ENCODE results near the gene CEP112. TPM values are rescaled to one million over a fixed set of nuclear protein-coding genes. Genes with fewer than 3 reads are reported as not detected.

Gene CEP112
- total RNA-seq, 1 experiment from 2014 or later: 5.4 TPM

DNA sequence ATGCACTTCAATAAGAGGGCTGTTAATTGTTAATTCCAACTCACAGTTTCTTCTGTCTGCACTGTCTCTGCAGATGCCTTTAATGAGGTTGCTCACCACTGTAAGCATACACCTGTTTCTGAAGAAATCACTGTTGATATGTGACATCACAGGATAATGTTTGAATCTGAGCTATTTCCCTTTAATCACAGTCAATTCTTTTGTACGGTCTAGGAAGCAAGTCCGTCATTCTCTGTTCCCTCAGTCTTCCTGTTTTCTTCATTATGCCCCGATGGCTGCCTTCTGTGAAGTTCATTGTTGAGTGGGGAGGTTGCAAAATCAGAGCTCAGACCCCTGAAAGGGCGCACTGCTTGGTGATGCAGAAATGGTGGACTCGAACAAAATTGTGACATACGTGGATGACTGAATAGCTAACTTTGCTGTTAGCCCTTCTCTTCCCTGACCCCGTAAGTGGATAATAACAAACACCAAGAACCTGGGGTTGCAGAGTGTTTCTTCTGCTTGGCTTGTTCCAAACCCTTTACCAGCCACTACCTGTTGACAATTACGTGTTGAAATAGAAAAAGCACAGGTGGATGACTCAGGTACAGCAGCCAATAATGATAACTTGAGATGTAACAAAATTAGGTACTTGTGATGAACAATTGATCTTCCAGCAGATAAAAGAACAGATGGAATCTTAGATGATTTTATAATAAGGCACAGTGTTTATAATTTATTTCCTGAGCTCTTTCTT lies 558.6 kb downstream of the CEP112 start:
- no TSS peak for BruUV-seq (replicated peaks)
- intact Hi-C loops (cut with micrococcal nuclease; ENCODE audit: unreplicated experiment): no loop called here
- Mint-ChIP-seq H3K4me1 (ENCODE audit: low read depth, unreplicated experiment) (peaks cover 4% of the 10 kb centered on the region), H3K9me3 (ENCODE audit: low read depth, unreplicated experiment) (peaks cover 3% of the 10 kb centered on the region), H3K4me3 (ENCODE audit: low read depth, unreplicated experiment) (no peak overlapping the region), H3K27ac (ENCODE audit: unreplicated experiment) (no peak overlapping the region), H3K36me3 (ENCODE audit: insufficient read depth, unreplicated experiment) (no peaks in the 10 kb centered on the region), H3K27me3 (ENCODE audit: unreplicated experiment) (no peaks in the 10 kb centered on the region)
- CTCF ChIA-PET: no interaction called here
- no peak for DNase-seq
- TF ChIP-seq, protein P1, sequence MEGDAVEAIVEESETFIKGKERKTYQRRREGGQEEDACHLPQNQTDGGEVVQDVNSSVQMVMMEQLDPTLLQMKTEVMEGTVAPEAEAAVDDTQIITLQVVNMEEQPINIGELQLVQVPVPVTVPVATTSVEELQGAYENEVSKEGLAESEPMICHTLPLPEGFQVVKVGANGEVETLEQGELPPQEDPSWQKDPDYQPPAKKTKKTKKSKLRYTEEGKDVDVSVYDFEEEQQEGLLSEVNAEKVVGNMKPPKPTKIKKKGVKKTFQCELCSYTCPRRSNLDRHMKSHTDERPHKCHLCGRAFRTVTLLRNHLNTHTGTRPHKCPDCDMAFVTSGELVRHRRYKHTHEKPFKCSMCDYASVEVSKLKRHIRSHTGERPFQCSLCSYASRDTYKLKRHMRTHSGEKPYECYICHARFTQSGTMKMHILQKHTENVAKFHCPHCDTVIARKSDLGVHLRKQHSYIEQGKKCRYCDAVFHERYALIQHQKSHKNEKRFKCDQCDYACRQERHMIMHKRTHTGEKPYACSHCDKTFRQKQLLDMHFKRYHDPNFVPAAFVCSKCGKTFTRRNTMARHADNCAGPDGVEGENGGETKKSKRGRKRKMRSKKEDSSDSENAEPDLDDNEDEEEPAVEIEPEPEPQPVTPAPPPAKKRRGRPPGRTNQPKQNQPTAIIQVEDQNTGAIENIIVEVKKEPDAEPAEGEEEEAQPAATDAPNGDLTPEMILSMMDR (IDR thresholded peaks at IDR 0.05; ENCODE audit: unreplicated experiment): no peak

DNA sequence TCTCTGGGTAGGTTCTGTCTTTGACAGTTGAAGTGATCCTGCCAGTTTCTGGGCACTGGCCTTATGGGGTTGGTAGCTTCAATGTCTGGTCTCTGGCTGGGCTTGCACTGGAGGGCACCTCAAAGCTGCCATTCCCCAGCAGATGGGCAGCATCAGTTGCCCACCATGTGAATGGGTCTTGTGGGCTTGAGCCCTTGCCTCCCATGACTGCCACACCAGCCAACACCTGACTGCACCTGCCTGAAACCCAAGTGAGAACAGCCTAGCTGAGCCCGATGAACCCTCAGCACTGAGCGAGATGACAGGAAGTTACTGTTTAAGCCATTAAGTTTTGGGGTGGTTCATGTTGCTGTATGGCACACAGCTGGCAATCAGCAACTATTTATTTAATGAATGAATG lies 561.4 kb downstream of the CEP112 start:
- intact Hi-C loops (cut with micrococcal nuclease; ENCODE audit: unreplicated experiment): no loop called here
- no TSS peak for BruUV-seq (replicated peaks)
- Mint-ChIP-seq H3K4me1 (ENCODE audit: low read depth, unreplicated experiment) (peaks cover 9% of the 10 kb centered on the region), H3K27ac (ENCODE audit: unreplicated experiment) (no peak overlapping the region), H3K4me3 (ENCODE audit: low read depth, unreplicated experiment) (no peak overlapping the region), H3K36me3 (ENCODE audit: insufficient read depth, unreplicated experiment) (no peaks in the 10 kb centered on the region), H3K9me3 (ENCODE audit: low read depth, unreplicated experiment) (peaks cover under 1% of the 10 kb centered on the region), H3K27me3 (ENCODE audit: unreplicated experiment) (no peaks in the 10 kb centered on the region)
- DNase-seq: no peak
- CTCF ChIA-PET: no interaction called here
- TF ChIP-seq, protein P1 (IDR thresholded peaks at IDR 0.05; ENCODE audit: unreplicated experiment): no peak

DNA sequence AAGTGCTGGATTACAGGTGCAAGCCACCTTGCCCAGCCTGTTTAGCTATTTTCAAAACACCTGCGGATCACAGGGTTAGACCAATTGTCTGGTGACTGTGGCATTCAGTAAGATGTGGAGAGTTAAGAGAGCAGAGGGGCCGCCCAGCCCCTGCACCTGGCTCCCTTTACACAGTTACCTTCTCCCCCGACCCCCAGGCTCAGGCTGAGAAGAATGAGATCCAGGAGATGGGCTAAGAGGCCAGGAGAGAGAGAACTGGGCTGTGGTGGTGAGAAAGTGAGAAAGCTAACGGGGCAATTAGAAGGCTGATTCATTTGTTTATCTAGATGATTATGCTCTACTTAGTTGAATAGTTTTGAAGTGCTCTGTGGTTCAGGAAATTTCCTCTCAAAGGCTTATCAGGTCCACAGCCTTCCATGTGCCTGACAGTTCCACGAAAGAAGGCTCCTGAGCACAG lies 562.7 kb downstream of the CEP112 start:
- intact Hi-C loops (cut with micrococcal nuclease; ENCODE audit: unreplicated experiment): no loop called here
- CTCF ChIA-PET: no interaction called here
- H3K4me3 Mint-ChIP-seq (ENCODE audit: low read depth, unreplicated experiment): no peak overlapping the region
- H3K9me3 Mint-ChIP-seq (ENCODE audit: low read depth, unreplicated experiment): peaks cover 4% of the 10 kb centered on the region
- no peak overlapping the region for H3K27ac Mint-ChIP-seq (ENCODE audit: unreplicated experiment)
- H3K27me3 Mint-ChIP-seq (ENCODE audit: unreplicated experiment): no peaks in the 10 kb centered on the region
- H3K4me1 Mint-ChIP-seq (ENCODE audit: low read depth, unreplicated experiment): peaks cover 9% of the 10 kb centered on the region
- TF ChIP-seq, protein P1 (IDR thresholded peaks at IDR 0.05; ENCODE audit: unreplicated experiment): no peak
- BruUV-seq (replicated peaks): no TSS peak
- DNase-seq: no peak
- H3K36me3 Mint-ChIP-seq (ENCODE audit: insufficient read depth, unreplicated experiment): no peaks in the 10 kb centered on the region

DNA sequence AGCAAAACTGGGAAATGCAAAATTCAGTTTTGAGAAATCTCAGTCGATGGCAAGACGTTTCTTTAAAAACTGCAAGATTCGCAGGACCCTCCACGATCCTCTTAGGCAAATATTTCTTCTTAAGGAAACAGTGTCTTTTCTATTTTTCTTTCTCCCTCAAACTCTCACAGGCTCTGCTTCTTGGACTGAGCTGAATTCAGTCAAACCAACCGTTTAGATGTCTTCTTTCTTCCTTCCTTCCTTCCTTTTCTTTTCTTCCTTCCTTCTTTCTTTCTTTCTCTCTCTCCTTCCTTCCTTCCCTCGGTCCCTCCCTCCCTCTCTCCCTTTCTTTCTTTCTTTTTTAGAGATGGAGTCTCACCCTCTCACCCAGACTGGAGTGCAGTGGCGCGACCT lies 563.3 kb downstream of the CEP112 start:
- CTCF ChIA-PET: no interaction called here
- peaks cover 4% of the 10 kb centered on the region for H3K9me3 Mint-ChIP-seq (ENCODE audit: low read depth, unreplicated experiment)
- no TSS peak for BruUV-seq (replicated peaks)
- DNase-seq: no peak
- H3K36me3 Mint-ChIP-seq (ENCODE audit: insufficient read depth, unreplicated experiment): no peaks in the 10 kb centered on the region
- H3K27ac Mint-ChIP-seq (ENCODE audit: unreplicated experiment): no peak overlapping the region
- intact Hi-C loops (cut with micrococcal nuclease; ENCODE audit: unreplicated experiment): no loop called here
- peaks cover 9% of the 10 kb centered on the region for H3K4me1 Mint-ChIP-seq (ENCODE audit: low read depth, unreplicated experiment)
- H3K27me3 Mint-ChIP-seq (ENCODE audit: unreplicated experiment): no peaks in the 10 kb centered on the region
- H3K4me3 Mint-ChIP-seq (ENCODE audit: low read depth, unreplicated experiment): no peak overlapping the region
- TF ChIP-seq, protein P1 (IDR thresholded peaks at IDR 0.05; ENCODE audit: unreplicated experiment): no peak

Data from Calu3 (cell line).